GM11168 (cell line): ENCODE measurements around the gene WDR70.
"Not testable (repeated sequence)": the region's sequence is repeated elsewhere in the genome, so short reads cannot be mapped to it uniquely, and the experiment has no call there.

Source experiments
- in situ Hi-C: fragments of 300-500 bp; cut with MboI; formaldehyde crosslinking; loops from one replicate; pipeline ENCODE4 v1.12.0; 2022; ENCODE audit warnings: low sequenced_read_pairs; ENCODE audit not compliant: unreplicated experiment

Gene WDR70

DNA sequence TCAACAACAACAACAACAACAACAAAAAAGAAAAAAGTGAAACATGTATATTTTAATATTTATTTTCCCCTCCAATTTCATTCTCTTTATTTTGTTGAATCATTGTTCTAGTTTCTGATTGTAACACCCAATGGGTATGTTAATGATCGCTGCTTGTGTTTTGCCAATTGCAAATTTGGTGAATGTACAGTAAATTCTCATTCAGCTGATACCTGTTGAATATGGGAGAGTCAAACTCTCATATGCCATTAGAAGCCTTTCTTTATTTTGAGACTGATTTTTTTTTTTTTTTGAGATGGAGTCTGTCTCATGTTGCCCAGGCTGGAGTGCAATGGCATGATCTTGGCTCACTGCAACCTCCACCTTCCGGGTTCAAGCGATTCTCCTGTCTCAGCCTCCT, 72.9 kb downstream of the WDR70 start:
- in situ Hi-C loops, result not testable (repeated sequence)

DNA sequence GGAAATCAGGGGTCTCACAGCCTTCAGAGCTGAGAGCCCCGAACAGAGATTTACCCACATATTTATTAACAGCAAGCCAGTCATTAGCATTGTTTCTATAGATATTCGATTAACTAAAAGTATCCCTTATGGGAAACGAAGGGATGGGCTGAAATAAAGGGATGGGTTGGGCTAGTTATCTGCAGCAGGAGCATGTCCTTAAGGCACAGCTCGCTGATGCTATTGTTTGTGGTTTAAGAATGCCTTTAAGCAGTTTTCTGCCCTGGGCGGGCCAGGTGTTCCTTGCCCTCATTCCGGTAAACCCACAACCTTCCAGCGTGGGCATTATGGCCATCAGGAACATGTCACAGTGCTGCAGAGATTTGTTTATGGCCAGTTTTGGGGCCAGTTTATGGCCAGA, 74.1 kb downstream of the WDR70 start:
- in situ Hi-C loops, result not testable (repeated sequence)

DNA sequence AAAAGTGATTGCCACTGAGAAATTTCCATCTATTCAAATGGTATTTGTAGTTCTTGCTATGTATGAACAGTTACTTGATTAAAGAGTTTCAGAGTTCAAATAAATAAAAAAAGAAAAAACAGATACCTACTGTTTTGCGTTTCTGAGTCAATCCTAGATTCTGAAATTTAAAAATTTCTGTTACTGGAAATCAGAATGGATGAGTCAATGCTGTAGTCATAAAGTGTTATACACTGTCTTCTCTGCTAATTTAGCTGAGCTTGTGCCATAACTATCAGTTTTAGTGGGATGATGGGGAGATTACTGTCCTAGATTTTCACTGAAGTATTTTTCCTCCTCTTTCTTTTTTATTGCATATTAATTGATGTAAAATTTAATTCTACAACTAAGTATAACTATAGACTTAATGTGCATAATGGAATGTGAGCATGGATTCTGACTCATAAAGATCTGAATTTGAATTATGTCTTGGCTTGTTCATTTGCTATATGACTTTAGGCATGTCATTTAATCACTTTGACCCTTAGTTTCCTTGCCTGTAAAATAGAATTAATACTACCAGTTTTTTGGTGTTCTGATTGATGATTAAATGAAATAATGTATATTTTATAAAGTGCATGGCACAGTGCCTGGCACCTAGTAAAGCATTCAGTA, 75.4 kb downstream of the WDR70 start:
- in situ Hi-C loops, result not testable (repeated sequence)

DNA sequence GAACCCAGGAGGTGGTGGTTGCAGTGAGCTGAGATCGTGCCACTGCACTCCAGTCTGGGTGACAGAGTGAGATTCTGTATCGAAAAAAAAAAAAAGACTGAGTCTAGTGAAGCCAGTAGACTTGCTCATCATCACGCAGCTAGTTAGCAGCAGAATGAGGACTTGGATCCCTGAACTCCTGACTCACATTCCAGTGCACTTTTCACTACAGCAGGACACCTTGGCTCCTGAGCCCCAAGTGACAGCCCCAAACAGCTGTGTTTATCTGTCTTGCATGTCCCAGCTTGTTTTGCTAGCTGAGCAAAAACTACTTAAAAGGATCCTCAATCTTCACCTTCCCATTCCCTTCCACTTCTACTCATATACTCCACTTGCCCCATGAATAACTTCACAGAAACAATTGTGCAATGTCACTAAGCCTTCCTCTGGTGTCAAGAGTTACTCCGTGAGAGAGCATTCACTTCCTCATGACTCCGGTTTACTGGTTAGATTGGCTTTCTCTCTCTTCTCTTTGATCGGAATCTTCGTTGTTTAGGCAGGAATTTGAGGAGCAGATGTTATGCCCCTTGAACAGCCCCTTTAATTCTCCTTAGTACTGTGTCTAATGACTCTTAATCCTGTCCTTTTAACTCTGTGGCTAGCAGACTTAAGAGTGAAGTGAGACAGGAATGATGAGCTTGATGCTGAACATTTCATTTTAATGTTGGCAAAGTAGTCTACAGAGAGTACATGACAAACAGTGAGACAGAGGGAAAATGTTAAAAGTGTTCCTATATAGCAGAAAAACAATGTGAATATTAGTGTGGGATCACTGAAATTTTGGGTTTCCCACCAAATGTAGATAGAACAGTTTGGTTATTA, 84.3 kb downstream of the WDR70 start:
- in situ Hi-C loops, result not testable (repeated sequence)

DNA sequence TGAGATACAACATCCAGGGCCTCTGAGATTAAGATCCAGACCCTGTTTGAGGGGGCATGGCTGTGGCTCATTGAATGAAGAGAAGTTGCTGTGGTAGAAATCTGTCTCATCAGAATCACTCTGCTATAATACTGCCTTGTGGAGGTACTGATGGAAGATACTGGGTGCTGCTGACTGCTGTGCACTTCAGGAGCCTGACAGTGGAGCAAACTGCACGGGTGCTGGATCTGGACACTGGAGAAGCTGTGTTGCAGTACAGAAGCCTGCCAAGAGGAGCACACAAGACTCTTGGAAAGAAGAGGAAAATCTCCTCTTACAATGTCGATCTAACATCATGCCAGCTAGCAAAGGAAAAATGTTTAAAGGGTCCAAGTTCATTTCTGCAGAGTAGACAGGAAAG, 85.5 kb downstream of the WDR70 start:
- in situ Hi-C loops, result not testable (repeated sequence)

DNA sequence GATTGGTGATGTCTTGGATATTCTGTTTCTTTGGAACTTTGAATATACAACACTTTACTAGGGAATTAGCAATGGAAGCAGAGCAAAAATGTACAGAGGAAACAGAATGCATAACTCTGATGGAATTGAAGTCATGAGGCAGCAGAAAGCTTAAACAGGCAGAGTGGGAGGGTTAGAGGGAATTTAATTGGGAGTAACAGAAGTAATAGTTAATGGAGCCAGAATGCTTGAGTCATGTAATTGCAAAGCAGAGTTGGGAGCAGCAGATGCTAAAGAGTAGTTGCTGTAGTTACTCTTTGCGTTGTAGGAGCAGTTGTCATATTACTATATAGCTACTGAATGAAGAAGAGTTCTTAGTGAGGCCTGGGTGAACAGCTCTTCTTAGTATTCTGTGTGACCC, 90.3 kb downstream of the WDR70 start:
- in situ Hi-C loops, result not testable (repeated sequence)

DNA sequence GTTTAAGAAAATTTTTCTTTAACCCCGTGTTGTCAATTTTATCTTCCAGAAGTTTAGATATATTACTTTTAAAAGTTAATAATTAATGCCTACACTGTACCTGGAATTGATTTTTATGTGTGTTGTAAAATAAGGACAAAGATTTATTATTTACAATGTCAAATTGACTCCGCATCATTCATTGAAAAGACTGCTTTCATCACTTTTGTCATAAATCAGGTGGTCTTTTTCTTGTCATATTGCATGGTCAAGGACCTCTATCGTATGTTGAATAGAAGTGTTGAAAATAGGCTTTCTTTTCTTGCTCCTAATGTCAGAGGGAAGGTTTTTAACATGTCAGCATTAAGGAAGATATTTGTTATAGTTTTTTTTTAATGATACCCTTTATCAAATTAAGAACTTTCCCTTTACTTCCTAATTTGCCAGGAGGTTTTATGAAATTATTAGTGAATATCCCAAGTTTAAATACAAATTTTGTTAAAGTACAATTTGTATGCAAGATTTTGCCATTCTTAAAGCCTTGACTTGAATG, 92.6 kb downstream of the WDR70 start:
- in situ Hi-C loops, result no loop called here

DNA sequence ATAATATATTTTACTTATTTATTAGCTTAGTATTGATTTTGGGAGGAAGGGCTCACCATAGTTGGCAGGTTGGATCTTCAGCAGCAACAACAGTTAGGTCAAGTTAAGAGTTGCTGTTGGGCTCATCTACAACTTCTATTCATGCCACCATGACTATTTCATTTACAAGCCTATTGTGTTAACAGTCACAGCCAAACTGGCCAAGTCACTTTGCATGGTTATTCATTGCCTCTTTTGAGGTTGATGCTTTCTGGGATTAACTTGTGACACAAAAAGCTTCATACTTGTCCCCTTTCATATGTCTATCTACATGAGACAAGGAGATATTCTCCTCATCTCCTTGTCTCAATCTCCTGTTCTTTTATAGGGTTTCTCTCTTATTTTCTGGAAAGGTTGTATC, 98.3 kb downstream of the WDR70 start:
- in situ Hi-C loops, result no loop called here

DNA sequence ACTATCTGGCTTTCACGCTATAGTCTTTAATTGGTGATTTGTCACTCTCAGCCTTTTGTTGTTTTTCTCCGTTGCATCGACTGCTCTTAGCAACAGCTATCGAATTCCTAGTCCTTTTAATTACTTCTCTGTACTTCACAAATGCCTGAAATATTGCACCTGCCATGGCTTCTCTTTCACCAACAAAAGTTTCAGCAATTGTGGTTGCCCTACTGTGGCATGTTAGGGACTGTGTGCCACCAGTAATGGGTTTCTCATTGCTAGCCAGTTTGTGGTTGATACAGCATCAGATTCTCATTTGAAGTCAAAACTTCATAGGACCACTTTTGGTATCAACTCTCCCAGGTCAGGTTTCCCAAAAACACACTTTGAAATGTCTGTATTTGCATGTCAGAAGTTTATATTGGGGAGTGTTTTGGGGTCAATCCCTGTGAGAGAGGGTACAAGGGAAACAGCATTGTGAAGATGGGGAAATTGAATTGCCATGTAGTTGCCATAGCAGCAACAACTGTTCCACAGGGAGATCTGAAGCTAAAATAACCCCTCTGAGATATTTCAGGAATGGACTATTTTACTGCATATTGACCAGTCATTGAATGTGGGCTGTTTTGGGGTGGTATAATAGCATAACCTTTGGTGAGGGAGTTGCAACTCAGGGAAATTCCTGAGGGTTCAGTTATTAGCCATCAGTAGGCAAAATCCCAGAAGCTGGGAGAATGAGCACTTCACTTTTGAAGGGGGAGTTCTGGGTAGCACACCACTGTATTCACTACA, 99.2 kb downstream of the WDR70 start:
- in situ Hi-C loops, result no loop called here

DNA sequence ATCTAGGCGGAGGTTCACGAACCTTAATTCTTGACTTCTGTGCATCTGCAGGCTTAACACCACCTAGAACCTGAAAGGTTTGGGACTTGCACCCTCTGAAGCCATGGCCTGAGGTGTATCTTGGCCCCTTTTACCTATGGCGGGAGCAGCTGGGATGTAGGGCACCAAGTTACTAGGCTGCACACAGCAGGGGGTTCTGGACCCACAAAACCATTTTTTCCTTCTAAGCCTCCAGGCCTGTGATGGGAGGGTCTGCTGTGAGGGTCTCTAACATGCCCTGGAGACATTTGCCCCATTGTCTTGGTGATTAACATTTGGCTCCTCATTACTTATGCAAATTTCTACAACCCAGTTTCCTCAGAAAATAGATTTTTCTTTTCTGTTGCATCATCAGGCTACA, 102.3 kb downstream of the WDR70 start:
- in situ Hi-C loops, result not testable (repeated sequence)

DNA sequence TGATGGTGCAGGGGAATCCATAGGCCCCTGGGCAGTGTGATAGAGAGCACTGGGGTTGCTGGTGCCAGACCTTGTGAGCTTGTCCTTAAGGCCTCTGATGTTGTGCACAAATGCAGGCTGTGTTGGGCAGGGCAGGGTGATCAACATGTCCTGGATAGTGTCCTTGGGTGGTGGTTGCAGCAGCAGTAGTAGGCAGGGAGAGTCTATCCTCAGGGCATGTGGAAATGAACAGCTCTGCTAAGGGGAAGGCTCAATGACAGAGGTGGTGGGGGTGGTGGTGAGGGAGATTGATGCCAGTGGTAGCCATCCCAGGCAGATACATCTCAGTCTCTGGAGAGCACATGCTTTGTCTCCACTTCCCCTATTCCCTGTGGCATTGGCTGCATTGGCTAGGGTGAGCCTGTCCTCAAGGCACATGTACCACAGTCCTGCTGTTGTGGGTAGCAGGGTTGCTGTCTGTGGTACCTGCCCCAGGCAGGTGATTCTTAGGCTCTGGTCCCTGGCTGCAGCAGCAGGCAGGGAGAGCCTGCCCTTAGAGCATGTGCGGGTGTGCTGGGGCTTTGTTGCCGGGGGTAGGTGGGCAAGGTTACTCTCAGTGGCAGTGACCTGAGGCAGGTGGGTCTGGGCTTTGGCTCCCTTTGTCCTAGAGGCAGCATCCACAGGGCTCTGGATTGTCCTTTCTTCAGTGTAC, 111.1 kb downstream of the WDR70 start:
- in situ Hi-C loops, result no loop called here

DNA sequence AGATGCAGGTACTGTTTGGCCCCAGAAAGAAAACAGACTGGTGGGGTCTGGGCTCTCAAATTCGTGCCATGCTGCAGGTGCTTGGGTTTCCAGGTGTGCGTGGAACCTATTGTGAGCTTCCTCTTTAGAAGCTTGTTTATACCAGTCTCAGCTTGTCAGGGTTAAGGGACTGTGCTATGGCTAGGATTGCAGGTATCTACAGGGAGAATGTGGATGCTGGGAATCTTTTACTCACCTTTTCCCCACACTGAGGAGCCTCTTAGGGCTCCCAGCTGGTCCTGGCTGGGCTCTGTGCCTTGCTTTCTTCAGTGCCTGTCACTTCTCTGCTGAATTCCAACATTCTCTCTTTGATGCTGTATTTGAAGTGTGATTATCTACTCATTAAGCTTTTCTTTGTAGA, 111.8 kb downstream of the WDR70 start:
- in situ Hi-C loops, result no loop called here

DNA sequence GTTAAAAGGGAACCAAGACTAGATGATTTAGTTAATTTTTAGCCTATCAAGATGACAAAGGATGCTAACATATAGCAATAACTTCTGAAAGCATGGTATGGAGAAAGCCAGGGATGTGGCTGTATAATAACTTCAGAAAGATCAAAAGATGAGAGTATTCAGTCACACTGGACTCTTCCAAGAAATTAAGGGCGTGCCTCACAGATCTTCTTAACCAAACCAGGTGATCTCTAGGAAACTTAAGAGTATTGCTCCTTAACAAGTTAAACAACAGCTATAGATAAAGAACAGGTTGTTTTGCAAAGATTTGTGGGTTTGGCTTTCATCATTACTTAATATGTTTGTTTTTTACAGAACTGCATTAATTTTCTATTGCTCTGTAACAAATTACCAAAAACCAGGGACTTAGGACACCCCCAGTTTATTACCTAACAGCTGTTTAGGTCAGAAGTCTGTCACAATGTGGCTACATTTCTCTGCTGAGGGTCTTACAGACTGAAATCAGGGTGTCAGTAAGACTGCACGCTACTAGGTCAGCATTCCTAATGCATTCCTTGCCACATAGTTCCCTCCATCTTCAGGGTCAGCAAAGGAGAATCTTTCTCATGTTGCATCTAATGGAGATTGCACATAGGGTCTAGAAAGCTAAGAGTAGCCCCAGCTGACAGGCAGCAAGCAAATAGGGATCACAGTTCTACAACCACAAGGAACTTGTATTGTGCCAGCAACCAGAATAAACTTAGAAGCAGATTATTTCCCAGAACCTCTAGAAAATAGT, 113.8 kb downstream of the WDR70 start:
- in situ Hi-C loops, result no loop called here

DNA sequence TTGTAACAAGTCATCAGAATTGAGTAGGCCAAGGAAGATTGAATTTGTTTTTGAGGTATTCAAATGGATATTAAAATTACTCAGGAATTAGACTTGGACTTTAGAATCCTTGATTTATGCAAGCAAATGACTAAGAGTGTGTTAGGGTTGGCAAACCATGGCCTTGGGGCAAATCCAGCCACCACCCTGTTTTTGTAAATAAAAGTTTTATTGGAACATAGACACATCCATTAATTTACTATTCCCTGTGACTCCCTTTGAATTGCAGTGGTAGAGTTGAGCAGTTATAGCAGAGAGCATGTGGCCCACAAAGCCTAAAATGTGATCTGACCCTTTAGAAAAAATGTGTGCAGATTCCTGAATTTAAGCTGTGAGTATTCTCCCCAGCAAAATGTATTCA, 115.6 kb downstream of the WDR70 start:
- in situ Hi-C loops, result no loop called here

DNA sequence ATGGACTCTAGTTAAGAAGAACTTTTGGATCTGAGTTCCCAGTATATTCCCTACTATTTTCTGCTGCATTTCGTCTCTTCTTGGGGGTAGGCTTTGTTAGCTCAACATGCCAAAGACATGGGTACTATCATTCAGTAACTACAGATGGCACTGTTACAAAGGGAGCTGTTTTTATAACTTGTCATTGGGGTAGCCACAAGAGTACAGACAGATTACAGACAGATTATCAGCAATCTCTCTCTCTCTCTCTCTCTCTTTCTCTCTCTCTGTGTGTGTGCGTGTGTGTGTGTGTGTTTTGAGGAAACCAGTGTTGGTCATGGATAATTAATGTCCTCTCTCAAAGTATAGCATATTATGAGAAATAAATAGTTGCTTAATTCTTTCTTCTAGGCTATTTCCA, 116.1 kb downstream of the WDR70 start:
- in situ Hi-C loops, result no loop called here

DNA sequence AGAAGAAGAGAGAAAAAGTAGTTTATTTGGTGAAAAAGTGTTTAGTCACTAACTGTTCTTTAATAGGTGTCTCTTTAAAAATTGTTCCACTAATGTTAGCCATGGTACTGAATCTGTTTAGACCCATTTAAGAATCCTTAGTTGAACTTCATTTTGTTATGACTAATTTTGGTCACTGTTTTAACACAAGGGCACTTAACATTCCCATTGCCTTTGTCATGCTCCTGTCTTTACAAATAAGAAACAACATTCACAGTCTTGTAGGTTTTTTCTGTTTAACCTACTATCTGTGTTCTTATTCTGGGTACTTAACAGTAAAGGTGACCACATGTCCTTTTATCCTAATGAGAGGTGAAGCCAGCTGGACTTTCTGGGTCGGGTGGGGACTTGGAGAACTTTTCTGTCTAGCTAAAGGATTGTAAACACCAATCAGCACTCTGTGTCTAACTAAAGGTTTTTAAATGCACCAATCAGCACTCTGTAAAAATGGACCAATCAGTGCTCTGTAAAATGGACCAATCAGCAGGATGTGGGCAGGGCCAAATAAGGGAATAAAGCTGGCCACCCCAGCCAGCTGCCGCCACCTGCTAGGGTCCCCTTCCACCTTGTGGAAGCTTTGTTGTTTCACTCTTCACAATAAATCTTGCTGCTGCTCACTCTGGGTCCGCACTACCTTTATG, 116.7 kb downstream of the WDR70 start:
- in situ Hi-C loops, result no loop called here

DNA sequence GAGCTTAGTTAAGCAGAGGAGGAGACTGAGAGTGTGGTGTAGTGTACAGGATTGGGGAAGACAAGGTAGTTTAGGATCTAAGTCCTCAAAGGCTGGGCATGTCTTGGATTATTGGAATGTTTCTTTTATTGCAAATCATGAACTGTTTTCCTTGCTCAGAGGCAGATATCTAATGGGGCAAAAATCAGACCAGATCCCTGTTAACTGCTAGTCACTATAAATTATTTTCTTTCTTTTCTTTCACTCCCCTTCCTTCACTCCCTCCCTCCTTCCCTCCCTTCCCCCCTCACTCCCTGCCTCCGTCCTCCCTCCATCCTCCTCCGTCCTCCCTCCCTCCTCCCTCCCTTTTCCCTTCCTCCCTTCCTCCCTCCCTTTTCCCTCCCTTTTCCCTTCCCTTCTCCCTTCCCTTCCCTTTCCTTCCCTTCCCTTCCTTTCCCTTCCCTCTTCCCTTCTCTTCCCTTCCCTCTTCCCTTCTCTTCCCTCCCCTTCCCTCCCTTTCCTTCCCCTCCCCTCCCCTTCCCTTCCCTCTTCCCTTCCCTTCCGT, 117.9 kb downstream of the WDR70 start:
- in situ Hi-C loops, result no loop called here

DNA sequence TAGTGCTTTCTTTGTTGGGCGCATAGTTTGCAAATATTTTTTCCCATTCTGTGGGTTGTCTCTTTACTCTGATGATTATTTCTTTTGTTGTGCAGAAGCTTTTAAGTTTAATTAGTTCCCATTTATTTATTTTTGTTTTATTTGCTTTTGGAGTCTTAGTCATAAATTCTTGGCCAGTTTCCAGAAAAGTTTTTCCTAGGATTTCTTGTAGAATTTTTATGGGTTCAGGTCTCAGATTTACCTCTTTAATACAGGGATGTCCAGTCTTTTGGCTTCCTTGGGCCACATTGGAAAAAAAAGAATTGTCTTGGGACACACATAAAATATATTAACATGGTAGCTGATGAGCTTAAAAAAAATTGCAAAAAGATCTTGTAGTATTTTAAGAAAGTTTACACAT, 122.0 kb downstream of the WDR70 start:
- in situ Hi-C loops, result no loop called here

DNA sequence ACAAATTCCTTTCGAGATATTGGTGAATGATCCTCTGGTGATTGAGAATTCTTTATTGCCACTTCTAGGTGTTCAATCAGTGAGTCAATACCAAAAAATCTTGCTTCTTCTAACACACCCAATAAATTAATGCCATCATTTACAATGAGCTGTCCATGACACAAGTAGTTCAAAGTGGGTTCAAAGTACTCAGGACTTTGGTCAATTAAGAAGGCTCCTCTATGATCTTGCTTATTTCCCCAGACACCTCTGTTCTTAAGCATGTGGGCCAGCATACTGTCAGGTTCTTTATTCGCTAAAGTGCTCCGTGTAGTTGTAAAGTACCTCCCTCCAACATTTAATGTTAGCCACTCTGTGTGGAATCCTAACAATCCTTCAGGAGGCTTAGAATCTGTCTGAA, 127.1 kb downstream of the WDR70 start:
- in situ Hi-C loops, result no loop called here
